Tibial nerve (tissue), 4 donors: ENCODE measurements around the gene KRT9. TPM values are rescaled to one million over a fixed set of nuclear protein-coding genes. Genes with fewer than 3 reads are reported as not detected.

Experiments
- DNase-seq, 2 donors: peaks; one replicate each; pipeline ENCODE4 v3.0.0-alpha.2; 2019; ENCODE audit warnings: low spot score in 2 of 2
- H3K27ac ChIP-seq, 4 donors: fragments of 200-600 bp; sonication (generic) in 3 of 4; one replicate each; pipeline ENCODE4 v1.5.1; 2017 to 2019; ENCODE audit warnings: mild to moderate bottlenecking in 1 of 4
- H3K27me3 ChIP-seq, 2 donors: fragments of 200-600 bp; sonication (generic) in 1 of 2; one replicate each; pipeline versions ENCODE4 v1.5.1 to v1.6.0; 2017 to 2019
- H3K36me3 ChIP-seq, 3 donors: fragments of 200-600 bp; sonication (generic); one replicate each; pipeline ENCODE4 v1.5.1; 2018 to 2019
- H3K4me1 ChIP-seq, 4 donors: fragments of 200-600 bp; sonication (generic) in 3 of 4; one replicate each; pipeline ENCODE4 v1.5.1; 2017 to 2019
- H3K4me3 ChIP-seq, 4 donors: fragments of 200-600 bp; sonication (generic) in 3 of 4; one replicate each; pipeline ENCODE4 v1.5.1; 2017 to 2019; ENCODE audit warnings: mild to moderate bottlenecking in 1 of 4, moderate library complexity in 1 of 4
- H3K9me3 ChIP-seq, 4 donors: fragments of 200-600 bp; sonication (generic) in 3 of 4; one replicate each; pipeline ENCODE4 v1.5.1; 2017 to 2019
- CTCF ChIP-seq, 5 experiments: fragments of 200-600 bp in 3 of 5; fragments of 450-650 bp in 2 of 5; sonication (generic) in 3 of 5; IDR thresholded peaks; one replicate each; pipeline ENCODE4 v1.5.1; 2016 to 2019; ENCODE audit warnings: antibody characterized with exemption in 5 of 5, mild to moderate bottlenecking in 3 of 5, moderate library complexity in 2 of 5
- EP300 ChIP-seq, 2 donors: sonication (generic); formaldehyde crosslinking; IDR thresholded peaks; one replicate each; pipeline ENCODE4 v1.6.1; 2017; ENCODE audit warnings: antibody characterized with exemption in 2 of 2, mild to moderate bottlenecking in 1 of 2
- POLR2A ChIP-seq, 2 donors: fragments of 450-650 bp; IDR thresholded peaks; one replicate each; pipeline ENCODE4 v1.6.1; 2017; ENCODE audit warnings: antibody characterized with exemption in 2 of 2, mild to moderate bottlenecking in 2 of 2, moderate library complexity in 2 of 2
- WGBS, 2 donors: methylation state at CpG; one replicate each; pipeline ENCODE4 v1.1.5; 2018; 5-methylcytosine and 5-hydroxymethylcytosine counted together
- total RNA-seq, 4 donors: library from RNA; depleted of rRNA; stranded (reverse); fragments of >200 nt; gene quantifications; one replicate each; pipeline ENCODE4 v1.1.0, GENCODE V29; 2016

KRT9 gene
- total RNA-seq, 4 donors from 2014 or later = not detected

- Histone ChIP-seq H3K27me3 (no peaks in the 10 kb centered on the region), H3K4me1 (no peaks in the 10 kb centered on the region), H3K4me3 (no peak overlapping the region), H3K9me3 (no peaks in the 10 kb centered on the region), H3K36me3 (no peaks in the 10 kb centered on the region), H3K27ac (no peak overlapping the region)
- DNase-seq = no peak
- WGBS, 2 donors = 72 to 82% methylated on average over 6 of the region's 6 CpGs
- TF ChIP-seq EP300 (IDR thresholded peaks at IDR 0.05) (no peak), CTCF (IDR thresholded peaks at IDR 0.05) (no peak), POLR2A (IDR thresholded peaks at IDR 0.05) (no peak)
These were observed 10.3 kb downstream of the KRT9 start for GRCh38 chr17:41561554-41561953.

- H3K4me1 ChIP-seq = peaks cover 0 to 4% (median 0%) of the 10 kb centered on the region in 4 donors
- no peaks in the 10 kb centered on the region for H3K9me3 ChIP-seq
- WGBS, 2 donors = 84 to 92% methylated on average over 2 of the region's 2 CpGs
- no peak overlapping the region for H3K27ac ChIP-seq
- no peaks in the 10 kb centered on the region for H3K27me3 ChIP-seq
- DNase-seq = no peak
- TF ChIP-seq CTCF (IDR thresholded peaks at IDR 0.05) = no peak
- no peak for TF ChIP-seq POLR2A (IDR thresholded peaks at IDR 0.05)
- TF ChIP-seq EP300 (IDR thresholded peaks at IDR 0.05) = no peak
- H3K36me3 ChIP-seq = no peaks in the 10 kb centered on the region
- no peak overlapping the region for H3K4me3 ChIP-seq
These were observed 12.3 kb downstream of the KRT9 start for GRCh38 chr17:41559548-41559947.

- H3K9me3 ChIP-seq = no peaks in the 10 kb centered on the region
- H3K4me3 ChIP-seq = no peak overlapping the region
- TF ChIP-seq POLR2A (IDR thresholded peaks at IDR 0.05) (no peak), CTCF (IDR thresholded peaks at IDR 0.05) (no peak), EP300 (IDR thresholded peaks at IDR 0.05) (no peak)
- no peaks in the 10 kb centered on the region for H3K27me3 ChIP-seq
- H3K27ac ChIP-seq = no peak overlapping the region
- no peak for DNase-seq
- peaks cover 0 to 7% (median 0%) of the 10 kb centered on the region in 4 donors for H3K4me1 ChIP-seq
- 82 to 83% methylated on average over 9 of the region's 9 CpGs for WGBS, 2 donors
- no peaks in the 10 kb centered on the region for H3K36me3 ChIP-seq
These were observed 14.9 kb downstream of the KRT9 start for GRCh38 chr17:41556931-41557330.

GRCh38 chr17:41556306-41556705 lies 15.6 kb downstream of the KRT9 start:
- Histone ChIP-seq H3K4me3 (no peak overlapping the region), H3K9me3 (no peaks in the 10 kb centered on the region), H3K36me3 (no peaks in the 10 kb centered on the region), H3K4me1 (peaks cover 0 to 13% (median 0%) of the 10 kb centered on the region in 4 donors), H3K27me3 (no peaks in the 10 kb centered on the region), H3K27ac (no peak overlapping the region)
- DNase-seq = no peak
- WGBS, 2 donors = 56 to 60% methylated on average over 5 of the region's 5 CpGs
- TF ChIP-seq EP300 (IDR thresholded peaks at IDR 0.05) (no peak), POLR2A (IDR thresholded peaks at IDR 0.05) (no peak), CTCF (IDR thresholded peaks at IDR 0.05) (no peak)

- Histone ChIP-seq H3K27me3 (no peaks in the 10 kb centered on the region), H3K9me3 (no peaks in the 10 kb centered on the region), H3K27ac (no peak overlapping the region), H3K36me3 (no peaks in the 10 kb centered on the region), H3K4me1 (peaks cover 0 to 13% (median 0%) of the 10 kb centered on the region in 4 donors), H3K4me3 (no peak overlapping the region)
- 60 to 74% methylated on average over 5 of the region's 5 CpGs for WGBS, 2 donors
- no peak for DNase-seq
- TF ChIP-seq POLR2A (IDR thresholded peaks at IDR 0.05) = no peak
- TF ChIP-seq EP300 (IDR thresholded peaks at IDR 0.05) = no peak
- TF ChIP-seq CTCF (IDR thresholded peaks at IDR 0.05) = no peak
These were observed 16.6 kb downstream of the KRT9 start for GRCh38 chr17:41555105-41555887.
